ENCODE data around the gene RAB3GAP1.
A peak's percentile ranks its signal among the peaks of the same experiment; 100 is the strongest.

Gene RAB3GAP1

GRCh38 chr2:135037831-135038230 is 14.3 kb upstream of the RAB3GAP1 start:
- no peak for TF ChIP-seq CTCF (IDR thresholded peaks at IDR 0.05; ENCODE audit: low read depth, low read length)
- H3K4me3 ChIP-seq (ENCODE audit: low read depth, low read length): no peak overlapping the region

GRCh38 chr2:135043345-135043744 is 8.7 kb upstream of the RAB3GAP1 start:
- TF ChIP-seq CTCF (IDR thresholded peaks at IDR 0.05; ENCODE audit: low read depth, low read length): peak; percentile 64
- no peak overlapping the region for H3K4me3 ChIP-seq (ENCODE audit: low read depth, low read length)

- H3K4me3 ChIP-seq (ENCODE audit: low read depth, low read length): no peak within 1 kb of the TSS
- no peak for TF ChIP-seq CTCF (IDR thresholded peaks at IDR 0.05; ENCODE audit: low read depth, low read length)
Observed at GRCh38 chr2:135047300-135047699, 4.8 kb upstream of the RAB3GAP1 start, which contains the start of gene MAP3K19. Gene MAP3K19 (minus strand): TSS chr2:135047447. CDS start chr2:135024647, 22,800 bp downstream.

- H3K4me3 ChIP-seq (ENCODE audit: low read depth, low read length): no peak overlapping the region
- no peak for TF ChIP-seq CTCF (IDR thresholded peaks at IDR 0.05; ENCODE audit: low read depth, low read length)
Observed at GRCh38 chr2:135048122-135048521, 4.0 kb upstream of the RAB3GAP1 start.

- TF ChIP-seq CTCF (IDR thresholded peaks at IDR 0.05; ENCODE audit: low read depth, low read length): no peak
- H3K4me3 ChIP-seq (ENCODE audit: low read depth, low read length): no peak overlapping the region
Observed at GRCh38 chr2:135050132-135050531, 2.0 kb upstream of the RAB3GAP1 start.

GRCh38 chr2:135050684-135051083 is 1.4 kb upstream of the RAB3GAP1 start:
- H3K4me3 ChIP-seq (ENCODE audit: low read depth, low read length): no peak overlapping the region
- no peak for TF ChIP-seq CTCF (IDR thresholded peaks at IDR 0.05; ENCODE audit: low read depth, low read length)

GRCh38 chr2:135052997-135053474 is 944 bp downstream of the RAB3GAP1 start:
- peak overlapping the region; percentile 83 for H3K4me3 ChIP-seq (ENCODE audit: low read depth, low read length)
- TF ChIP-seq CTCF (IDR thresholded peaks at IDR 0.05; ENCODE audit: low read depth, low read length): no peak
